HepG2 (cell line): ENCODE data around the gene UGT1A4. TPM values are rescaled to one million over a fixed set of nuclear protein-coding genes. Genes with fewer than 3 reads are reported as not detected.

Experiments
- ATAC-seq: fragments of 200-7000 bp; cut with Tn5 transposase; 3 replicates; pipeline ENCODE4 v1.9.1; 2020; ENCODE audit warnings: mild to moderate bottlenecking, moderate library complexity
- BruUV-seq: library from RNA; stranded (reverse); fragments of 400-500 nt; replicated peaks from 2 replicates; lab custom pipeline; 2021; lab: Mats Ljungman, UMichigan
- CTCF ChIA-PET: fragments of 300-600 bp; formaldehyde crosslinking; extraction: SDS; loops from one replicate; lab custom pipeline; 2021; ENCODE audit warnings: low total read pairs, inconsistent platforms, low intra/inter-chr PET ratio; lab: Yijun Ruan, JAX
- POLR2A ChIA-PET: fragments of 350-600 bp; sonication (Branson Sonifier 250); formaldehyde crosslinking; loops from one replicate; lab custom pipeline; 2020; ENCODE audit warnings: antibody characterized with exemption, inconsistent platforms; lab: Yijun Ruan, JAX
- DNase-seq: peaks from one replicate; pipeline ENCODE4 v3.0.0-alpha.2; 2015; ENCODE audit warnings: low spot score
- FAIRE-seq: peaks from 3 replicates; lab custom pipeline; 2011; peaks lifted over from hg19 to GRCh38; lab: Jason Lieb, UNC
- H2AFZ ChIP-seq: one replicate; pipeline ENCODE4 v1.6.1; 2011; ENCODE audit warnings: low read length, inconsistent platforms
- H3K27ac ChIP-seq: fragments of 300-600 bp; 3 replicates; pipeline ENCODE4 v1.8.0; 2011; ENCODE audit warnings: mixed run types, mild to moderate bottlenecking, mixed read lengths, low read length, inconsistent platforms; ENCODE audit not compliant: insufficient read depth; ENCODE audit errors: extremely low read length
- H3K27me3 ChIP-seq, 2 experiments: fragments of 200-600 bp in 1 of 2; 2 replicates in 1 of 2; 3 replicates in 1 of 2; pipeline versions ENCODE4 v1.6.0 to v1.8.0; 2011; ENCODE audit warnings: low read length in 2 of 2, mild to moderate bottlenecking in 2 of 2, moderate library complexity in 2 of 2, inconsistent platforms in 1 of 2; ENCODE audit not compliant: insufficient read depth in 2 of 2, control insufficient read depth in 1 of 2
- H3K36me3 ChIP-seq, 2 experiments: fragments of 200-600 bp in 1 of 2; replicated peaks in 1 of 2; 2 replicates in 1 of 2; 3 replicates in 1 of 2; pipeline versions ENCODE4 v1.5.1 to v1.8.0; 2011; ENCODE audit warnings: low read length in 2 of 2, inconsistent platforms in 1 of 2; ENCODE audit not compliant: insufficient read depth in 2 of 2, control insufficient read depth in 1 of 2
- H3K4me1 ChIP-seq: 2 replicates; pipeline ENCODE4 v1.5.1; 2012; ENCODE audit warnings: low read length, inconsistent platforms; ENCODE audit not compliant: insufficient read depth
- H3K4me2 ChIP-seq: 2 replicates; pipeline ENCODE4 v1.6.0; 2011; ENCODE audit warnings: low read depth, low read length, inconsistent platforms
- H3K4me3 ChIP-seq, 3 experiments: fragments of 200-600 bp in 1 of 3; sonication (generic), shearing (Covaris generic) in 1 of 3; replicated peaks in 1 of 3; 2 replicates each; pipeline ENCODE4 v1.5.1; 2011 to 2016; ENCODE audit warnings: low read length in 3 of 3, inconsistent platforms in 2 of 3, low read depth in 2 of 3, mild to moderate bottlenecking in 2 of 3, control low read depth in 1 of 3, mixed read lengths in 1 of 3; ENCODE audit not compliant: insufficient read depth in 1 of 3
- H3K79me2 ChIP-seq: one replicate; pipeline ENCODE4 v1.6.1; 2011; ENCODE audit warnings: low read length, inconsistent platforms; ENCODE audit not compliant: insufficient read depth
- H3K9ac ChIP-seq: 2 replicates; pipeline ENCODE4 v1.6.0; 2011; ENCODE audit warnings: mild to moderate bottlenecking, low read depth, low read length, inconsistent platforms; ENCODE audit not compliant: insufficient read depth
- H3K9me3 ChIP-seq: 2 replicates; pipeline ENCODE4 v1.5.1; 2012; ENCODE audit warnings: mild to moderate bottlenecking, low read length
- H4K20me1 ChIP-seq: 2 replicates; pipeline ENCODE4 v1.6.0; 2011; ENCODE audit warnings: inconsistent platforms, mild to moderate bottlenecking, low read length, moderate library complexity; ENCODE audit not compliant: insufficient read depth
- FOSL1 ChIP-seq: sonication (generic); formaldehyde crosslinking; IDR thresholded peaks from 2 replicates; pipeline ENCODE4 v1.9.0; 2021; ENCODE audit warnings: missing genetic modification reagents, borderline replicate concordance
- IKZF1 ChIP-seq: fragments of 450-650 bp; IDR thresholded peaks from 2 replicates; pipeline ENCODE4 v1.7.1; 2016
- KDM6A ChIP-seq: IDR thresholded peaks from 2 replicates; pipeline ENCODE4 v1.6.1; 2016; ENCODE audit warnings: low read depth
- MAZ ChIP-seq, 2 experiments: sonication (generic) in 1 of 2; formaldehyde crosslinking in 1 of 2; IDR thresholded peaks; 2 replicates each; pipeline versions ENCODE4 v1.5.0 to v1.6.1; 2012 to 2020; ENCODE audit warnings: low read depth in 2 of 2, mild to moderate bottlenecking in 2 of 2, borderline replicate concordance in 1 of 2, improper control_type of control experiment in 1 of 2, low read length in 1 of 2, missing genetic modification reagents in 1 of 2, moderate library complexity in 1 of 2
- MYNN ChIP-seq: sonication (generic); formaldehyde crosslinking; IDR thresholded peaks from 2 replicates; pipeline ENCODE4 v1.4.0; 2020; ENCODE audit warnings: mild to moderate bottlenecking, low read depth, missing genetic modification reagents
- NRL ChIP-seq: sonication (generic); formaldehyde crosslinking; IDR thresholded peaks from 2 replicates; pipeline ENCODE4 v1.5.0; 2020; ENCODE audit warnings: missing genetic modification reagents, mild to moderate bottlenecking, moderate library complexity, borderline replicate concordance
- RNF2 ChIP-seq: fragments of 450-650 bp; conservative IDR thresholded peaks from 2 replicates; pipeline ENCODE4 v1.6.1; 2016; ENCODE audit warnings: low read depth
- ZBTB7A ChIP-seq: sonication (generic); formaldehyde crosslinking; IDR thresholded peaks from 2 replicates; pipeline ENCODE4 v1.8.0; 2022; ENCODE audit warnings: mild to moderate bottlenecking, missing genetic modification reagents
- ZNF224 ChIP-seq: sonication (generic); formaldehyde crosslinking; IDR thresholded peaks from 2 replicates; pipeline ENCODE4 v1.5.0; 2020; ENCODE audit warnings: mild to moderate bottlenecking, missing genetic modification reagents
- ZNF570 ChIP-seq: sonication (generic); formaldehyde crosslinking; IDR thresholded peaks from 2 replicates; pipeline ENCODE4 v1.4.0; 2020; ENCODE audit warnings: mild to moderate bottlenecking, missing genetic modification reagents, borderline replicate concordance
- ZNF619 ChIP-seq: sonication (generic); formaldehyde crosslinking; IDR thresholded peaks from 2 replicates; pipeline ENCODE4 v1.4.0; 2020; ENCODE audit warnings: mild to moderate bottlenecking, missing genetic modification reagents
- ZNF777 ChIP-seq: sonication (generic); formaldehyde crosslinking; IDR thresholded peaks from 2 replicates; pipeline ENCODE4 v1.4.0; 2020; ENCODE audit warnings: missing genetic modification reagents
- ZNF780A ChIP-seq: sonication (generic); formaldehyde crosslinking; IDR thresholded peaks from 2 replicates; pipeline ENCODE4 v1.8.0; 2022; ENCODE audit warnings: mild to moderate bottlenecking, missing genetic modification reagents, moderate library complexity
- ZSCAN31 ChIP-seq: sonication (generic); formaldehyde crosslinking; IDR thresholded peaks from 2 replicates; pipeline ENCODE4 v1.5.0; 2020; ENCODE audit warnings: low read depth, mild to moderate bottlenecking, missing genetic modification reagents
- WGBS: methylation state at CpG from one replicate; pipeline ENCODE4 v1.1.6; 2017; ENCODE audit warnings: low lambda C conversion rate; 5-methylcytosine and 5-hydroxymethylcytosine counted together
- in situ Hi-C: cut with HindIII; loops from 2 replicates; pipeline ENCODE4 v1.10.0; 2017; ENCODE audit warnings: low pct_unique_long_range_greater_than_20kb; ENCODE audit not compliant: extremely low pct_ligation_motif_present
- intact Hi-C: fragments of 100-400 bp; cut with micrococcal nuclease; formaldehyde crosslinking; loops from one replicate; pipeline ENCODE4 v1.10.0; 2022; ENCODE audit not compliant: unreplicated experiment
- polyA plus RNA-seq, 8 experiments: library from polyadenylated mRNA; depleted of rRNA in 3 of 8; stranded (reverse) in 7 of 8; unstranded in 1 of 8; fragments of >200 nt; fragmentation: Illumina TruSeq in 4 of 8; extraction: Trizol in 4 of 8; gene quantifications; 2 replicates each; pipeline versions ENCODE4 v1.2.1 to v1.2.3, GENCODE V29; 2011 to 2016; ENCODE audit warnings: low read depth in 4 of 8, missing spikeins in 1 of 8, mixed read lengths in 1 of 8; ENCODE audit not compliant: insufficient read depth in 1 of 8
- total RNA-seq, 5 experiments: library from RNA; depleted of rRNA; stranded (reverse); fragments of >200 nt; fragmentation: Illumina TruSeq; extraction: Trizol; gene quantifications; 2 replicates each; pipeline ENCODE4 v1.2.3, GENCODE V29; 2016; ENCODE audit warnings: low read depth in 1 of 5
- TF ChIP-seq, protein P1 (sequence below): sonication (generic); formaldehyde crosslinking; IDR thresholded peaks from 2 replicates; pipeline ENCODE4 v1.8.0; 2022; ENCODE audit warnings: missing genetic modification reagents, mild to moderate bottlenecking, borderline replicate concordance
- TF ChIP-seq, protein P2 (sequence below): sonication (generic); formaldehyde crosslinking; IDR thresholded peaks from 2 replicates; pipeline ENCODE4 v1.4.0; 2020; ENCODE audit warnings: missing genetic modification reagents, borderline replicate concordance
- TF ChIP-seq, protein P3 (sequence below): sonication (generic); formaldehyde crosslinking; IDR thresholded peaks from 2 replicates; pipeline ENCODE4 v1.5.0; 2020; ENCODE audit warnings: missing genetic modification reagents
- TF ChIP-seq, protein P4 (sequence below): sonication (generic); formaldehyde crosslinking; IDR thresholded peaks from 2 replicates; pipeline ENCODE4 v1.4.0; 2020; ENCODE audit warnings: missing genetic modification reagents

Gene UGT1A4
- total and polyA plus RNA-seq, 2 of the 13 experiments (the other 11 are each of a cell fraction or from before 2014, with no cell fraction given), result not detected

DNA sequence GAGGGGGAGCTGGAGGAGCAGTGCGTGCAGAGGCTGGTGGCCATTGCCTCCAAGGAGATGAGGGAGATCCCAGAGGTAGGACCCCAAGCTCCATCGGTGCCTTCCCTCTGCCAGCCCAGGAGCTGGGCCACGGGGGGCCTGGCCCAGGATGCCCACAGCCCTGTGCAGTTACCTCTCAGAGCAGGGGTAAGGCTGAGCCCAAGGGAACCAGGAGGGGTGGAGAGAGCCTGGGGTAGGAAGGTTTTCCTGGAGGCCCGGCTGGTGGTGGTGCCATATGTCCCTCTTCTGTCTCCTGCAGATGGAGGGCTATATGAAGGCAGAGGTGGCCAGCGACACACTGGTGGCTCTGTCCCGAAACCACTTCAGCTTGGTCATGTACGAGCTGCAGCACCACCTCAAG, 71.0 kb downstream of the UGT1A4 start:
- POLR2A ChIA-PET, result no interaction called here
- no peak overlapping the region for H3K27ac ChIP-seq
- TF ChIP-seq, protein P1, sequence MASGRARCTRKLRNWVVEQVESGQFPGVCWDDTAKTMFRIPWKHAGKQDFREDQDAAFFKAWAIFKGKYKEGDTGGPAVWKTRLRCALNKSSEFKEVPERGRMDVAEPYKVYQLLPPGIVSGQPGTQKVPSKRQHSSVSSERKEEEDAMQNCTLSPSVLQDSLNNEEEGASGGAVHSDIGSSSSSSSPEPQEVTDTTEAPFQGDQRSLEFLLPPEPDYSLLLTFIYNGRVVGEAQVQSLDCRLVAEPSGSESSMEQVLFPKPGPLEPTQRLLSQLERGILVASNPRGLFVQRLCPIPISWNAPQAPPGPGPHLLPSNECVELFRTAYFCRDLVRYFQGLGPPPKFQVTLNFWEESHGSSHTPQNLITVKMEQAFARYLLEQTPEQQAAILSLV, result no peak
- TF ChIP-seq IKZF1, result no peak
- no peak for TF ChIP-seq ZNF619 (CRISPR knock-in tag)
- TF ChIP-seq ZNF570 (CRISPR knock-in tag), result no peak
- TF ChIP-seq MAZ (IDR thresholded peaks at IDR 0.05; ENCODE audit: borderline replicate concordance, low read depth, low read length), result no peak
- no peak for TF ChIP-seq MAZ (CRISPR knock-in tag; IDR thresholded peaks at IDR 0.05; ENCODE audit: low read depth)
- no peak for TF ChIP-seq FOSL1
- TF ChIP-seq, protein P2, sequence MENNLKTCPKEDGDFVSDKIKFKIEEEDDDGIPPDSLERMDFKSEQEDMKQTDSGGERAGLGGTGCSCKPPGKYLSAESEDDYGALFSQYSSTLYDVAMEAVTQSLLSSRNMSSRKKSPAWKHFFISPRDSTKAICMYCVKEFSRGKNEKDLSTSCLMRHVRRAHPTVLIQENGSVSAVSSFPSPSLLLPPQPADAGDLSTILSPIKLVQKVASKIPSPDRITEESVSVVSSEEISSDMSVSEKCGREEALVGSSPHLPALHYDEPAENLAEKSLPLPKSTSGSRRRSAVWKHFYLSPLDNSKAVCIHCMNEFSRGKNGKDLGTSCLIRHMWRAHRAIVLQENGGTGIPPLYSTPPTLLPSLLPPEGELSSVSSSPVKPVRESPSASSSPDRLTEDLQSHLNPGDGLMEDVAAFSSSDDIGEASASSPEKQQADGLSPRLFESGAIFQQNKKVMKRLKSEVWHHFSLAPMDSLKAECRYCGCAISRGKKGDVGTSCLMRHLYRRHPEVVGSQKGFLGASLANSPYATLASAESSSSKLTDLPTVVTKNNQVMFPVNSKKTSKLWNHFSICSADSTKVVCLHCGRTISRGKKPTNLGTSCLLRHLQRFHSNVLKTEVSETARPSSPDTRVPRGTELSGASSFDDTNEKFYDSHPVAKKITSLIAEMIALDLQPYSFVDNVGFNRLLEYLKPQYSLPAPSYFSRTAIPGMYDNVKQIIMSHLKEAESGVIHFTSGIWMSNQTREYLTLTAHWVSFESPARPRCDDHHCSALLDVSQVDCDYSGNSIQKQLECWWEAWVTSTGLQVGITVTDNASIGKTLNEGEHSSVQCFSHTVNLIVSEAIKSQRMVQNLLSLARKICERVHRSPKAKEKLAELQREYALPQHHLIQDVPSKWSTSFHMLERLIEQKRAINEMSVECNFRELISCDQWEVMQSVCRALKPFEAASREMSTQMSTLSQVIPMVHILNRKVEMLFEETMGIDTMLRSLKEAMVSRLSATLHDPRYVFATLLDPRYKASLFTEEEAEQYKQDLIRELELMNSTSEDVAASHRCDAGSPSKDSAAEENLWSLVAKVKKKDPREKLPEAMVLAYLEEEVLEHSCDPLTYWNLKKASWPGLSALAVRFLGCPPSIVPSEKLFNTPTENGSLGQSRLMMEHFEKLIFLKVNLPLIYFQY (CRISPR knock-in tag), result no peak
- TF ChIP-seq ZBTB7A (CRISPR knock-in tag), result no peak
- TF ChIP-seq, protein P3, sequence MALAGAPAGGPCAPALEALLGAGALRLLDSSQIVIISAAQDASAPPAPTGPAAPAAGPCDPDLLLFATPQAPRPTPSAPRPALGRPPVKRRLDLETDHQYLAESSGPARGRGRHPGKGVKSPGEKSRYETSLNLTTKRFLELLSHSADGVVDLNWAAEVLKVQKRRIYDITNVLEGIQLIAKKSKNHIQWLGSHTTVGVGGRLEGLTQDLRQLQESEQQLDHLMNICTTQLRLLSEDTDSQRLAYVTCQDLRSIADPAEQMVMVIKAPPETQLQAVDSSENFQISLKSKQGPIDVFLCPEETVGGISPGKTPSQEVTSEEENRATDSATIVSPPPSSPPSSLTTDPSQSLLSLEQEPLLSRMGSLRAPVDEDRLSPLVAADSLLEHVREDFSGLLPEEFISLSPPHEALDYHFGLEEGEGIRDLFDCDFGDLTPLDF (CRISPR knock-in tag), result no peak
- no peak for TF ChIP-seq ZNF777
- no peak for TF ChIP-seq ZSCAN31
- TF ChIP-seq ZNF224 (CRISPR knock-in tag), result no peak
- TF ChIP-seq NRL, result no peak
- no peak for TF ChIP-seq MYNN (CRISPR knock-in tag)
- TF ChIP-seq RNF2, result no peak
- TF ChIP-seq KDM6A (CRISPR knock-in tag), result no peak
- no peak for TF ChIP-seq ZNF780A (CRISPR knock-in tag)
- TF ChIP-seq, protein P4, sequence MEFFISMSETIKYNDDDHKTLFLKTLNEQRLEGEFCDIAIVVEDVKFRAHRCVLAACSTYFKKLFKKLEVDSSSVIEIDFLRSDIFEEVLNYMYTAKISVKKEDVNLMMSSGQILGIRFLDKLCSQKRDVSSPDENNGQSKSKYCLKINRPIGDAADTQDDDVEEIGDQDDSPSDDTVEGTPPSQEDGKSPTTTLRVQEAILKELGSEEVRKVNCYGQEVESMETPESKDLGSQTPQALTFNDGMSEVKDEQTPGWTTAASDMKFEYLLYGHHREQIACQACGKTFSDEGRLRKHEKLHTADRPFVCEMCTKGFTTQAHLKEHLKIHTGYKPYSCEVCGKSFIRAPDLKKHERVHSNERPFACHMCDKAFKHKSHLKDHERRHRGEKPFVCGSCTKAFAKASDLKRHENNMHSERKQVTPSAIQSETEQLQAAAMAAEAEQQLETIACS (CRISPR knock-in tag), result no peak
- TF ChIP-seq, all 625 proteins: peak for 0
- DNase-seq, result no peak
- Histone ChIP-seq H3K27me3 (peaks cover 5 to 35% of the 10 kb centered on the region in 2 experiments; a peak in 3 of 5 replicates), H3K4me1 (peaks cover 13% of the 10 kb centered on the region; the same call in 1 of the 2 replicates), H3K9me3 (no peaks in the 10 kb centered on the region), H4K20me1 (no peaks in the 10 kb centered on the region), H3K79me2 (no peaks in the 10 kb centered on the region), H3K4me2 (no peak overlapping the region), H3K36me3 (no peaks in the 10 kb centered on the region), H2AFZ (no peak overlapping the region), H3K9ac (no peak overlapping the region), H3K4me3 (no peak overlapping the region)
- BruUV-seq, result no TSS peak
- WGBS, result 50% methylated on average over 5 of the region's 7 CpGs
- intact Hi-C loops (no loop called here), in situ Hi-C loops (no loop called here)
- CTCF ChIA-PET, result no interaction called here
- ATAC-seq, result no peak
- no peak for FAIRE-seq
